ENCODE measurements around the gene GALNT11.

- no peak for TF ChIP-seq CTCF (IDR thresholded peaks at IDR 0.05)
- no peak for TF ChIP-seq POLR2A (IDR thresholded peaks at IDR 0.05)
These were observed 135.7 kb downstream of the GALNT11 start for GRCh38 chr7:152161171-152161570.

Measured in thyroid gland (tissue), 4 donors.